ENCODE data around the gene ACOT13.

- TF ChIP-seq POLR2A (IDR thresholded peaks at IDR 0.05; ENCODE audit: extremely low read depth, insufficient read length) (no peak), CTCF (IDR thresholded peaks at IDR 0.05; ENCODE audit: low read depth, low read length) (no peak)
Observed at GRCh38 chr6:24690593-24690992, 23.7 kb downstream of the ACOT13 start.

All from NB4 (cell line).